Spleen (tissue), 11 donors: ENCODE data around the gene PPEF1. TPM values are rescaled to one million over a fixed set of nuclear protein-coding genes. Genes with fewer than 3 reads are reported as not detected.

Experiments
- DNase-seq: peaks from one replicate; pipeline ENCODE4 v3.0.0-alpha.2; 2020
- H3K27ac ChIP-seq, 8 donors: fragments of 200-600 bp; sonication (generic) in 7 of 8; 1 replicate in 4 of 8; 2 replicates in 4 of 8; pipeline versions ENCODE4 v1.5.0 to v1.8.0; 2016 to 2021; ENCODE audit warnings: inconsistent platforms in 4 of 8, mild to moderate bottlenecking in 4 of 8, moderate library complexity in 1 of 8
- H3K27me3 ChIP-seq, 7 donors: fragments of 200-600 bp; sonication (generic) in 6 of 7; replicated peaks in 1 of 7; 1 replicate in 4 of 7; 2 replicates in 3 of 7; pipeline versions ENCODE4 v1.5.0 to v1.8.0; 2016 to 2021; ENCODE audit warnings: inconsistent platforms in 3 of 7, mild to moderate bottlenecking in 1 of 7
- H3K36me3 ChIP-seq, 6 donors: fragments of 200-600 bp; sonication (generic) in 5 of 6; 1 replicate in 4 of 6; 2 replicates in 2 of 6; pipeline versions ENCODE4 v1.5.0 to v1.8.0; 2016 to 2021; ENCODE audit warnings: inconsistent platforms in 2 of 6
- H3K4me1 ChIP-seq, 6 donors: fragments of 200-600 bp; sonication (generic) in 5 of 6; 1 replicate in 3 of 6; 2 replicates in 3 of 6; pipeline versions ENCODE4 v1.5.0 to v1.8.0; 2016 to 2021; ENCODE audit warnings: inconsistent platforms in 3 of 6
- H3K4me3 ChIP-seq, 8 donors: fragments of 200-600 bp; sonication (generic) in 7 of 8; 1 replicate in 4 of 8; 2 replicates in 4 of 8; pipeline versions ENCODE4 v1.5.0 to v1.8.0; 2016 to 2021; ENCODE audit warnings: inconsistent platforms in 4 of 8, mild to moderate bottlenecking in 4 of 8, moderate library complexity in 2 of 8
- H3K9me3 ChIP-seq, 8 donors: fragments of 200-600 bp; sonication (generic) in 7 of 8; 1 replicate in 4 of 8; 2 replicates in 4 of 8; pipeline versions ENCODE4 v1.5.0 to v1.8.0; 2016 to 2021; ENCODE audit warnings: inconsistent platforms in 4 of 8
- CTCF ChIP-seq, 11 experiments: fragments of 200-600 bp in 7 of 11; fragments of 450-650 bp in 4 of 11; sonication (generic) in 4 of 11; IDR thresholded peaks in 8 of 11; conservative IDR thresholded peaks in 3 of 11; 1 replicate in 7 of 11; 2 replicates in 4 of 11; pipeline versions ENCODE4 v1.4.0 to v1.8.0; 2016 to 2021; ENCODE audit warnings: antibody characterized with exemption in 11 of 11, inconsistent platforms in 4 of 11, mild to moderate bottlenecking in 1 of 11
- POLR2A ChIP-seq, 3 donors: fragments of 450-650 bp; IDR thresholded peaks; one replicate each; pipeline ENCODE4 v1.5.1; 2017; ENCODE audit warnings: antibody characterized with exemption in 3 of 3, mild to moderate bottlenecking in 1 of 3
- POLR2AphosphoS5 ChIP-seq, 3 donors: sonication (generic); formaldehyde crosslinking; IDR thresholded peaks; one replicate each; pipeline ENCODE4 v1.5.1; 2017; ENCODE audit warnings: antibody characterized with exemption in 3 of 3
- WGBS, 5 donors: extraction: QIAGEN DNeasy Blood & Tissue Kit in 3 of 5; methylation state at CpG; one replicate each; pipeline versions ENCODE4 v1.1.5 to v1.1.7; 2013 to 2018; 5-methylcytosine and 5-hydroxymethylcytosine counted together
- intact Hi-C: fragments of 100-400 bp; cut with DNase I; formaldehyde crosslinking; loops from one replicate; pipeline ENCODE4 v1.15.0; 2023; ENCODE audit warnings: low total_unique reads
- polyA plus RNA-seq, 3 donors: library from polyadenylated mRNA; stranded (reverse); fragments of 200-250 nt; gene quantifications; one replicate each; pipeline ENCODE4 v1.2.1, GENCODE V29; 2013
- total RNA-seq, 7 donors: library from RNA; depleted of rRNA in 3 of 7; stranded (reverse); fragments of >200 nt in 3 of 7; fragmentation: NEBNext Ultra II Directional in 4 of 7; extraction: Animal tissue kit (Norgen Biotek cat#: 25700) in 4 of 7; gene quantifications; one replicate each; pipeline versions ENCODE4 v1.1.0 to v1.2.1, GENCODE V29; 2016 to 2021
- donor health status: healthy with polysubstance abuse.
- donor health status: DM: no; HTN: no; CAD: no; lungs with moderate emphysema.
- donor health status: DM: no; HTN: no; CAD: no.
- donor health status: Bipolar disorder and iron deficiency.
- donor health status: healthy.
- donor health status: DM: no; HTN: no; CAD: no.
- donor health status: DM: yes; HTN: yes; CAD: no.

PPEF1 gene
- total and polyA plus RNA-seq, 10 donors, result 0.10 to 2.7 (median 0.41) TPM; not detected in 4

- no peaks in the 10 kb centered on the region for H3K27me3 ChIP-seq
- H3K36me3 ChIP-seq, result no peaks in the 10 kb centered on the region
- peaks cover 0 to 11% (median 0%) of the 10 kb centered on the region in 6 donors for H3K4me1 ChIP-seq
- WGBS, 5 donors, result 13 to 72% (median 28%) methylated on average over 1 of the region's 1 CpG
- peaks cover 0 to 7% (median 0%) of the 10 kb centered on the region in 8 donors for H3K9me3 ChIP-seq
- intact Hi-C loops, result no loop called here
- TF ChIP-seq POLR2A (IDR thresholded peaks at IDR 0.05) (no peak), POLR2AphosphoS5 (IDR thresholded peaks at IDR 0.05) (no peak), CTCF (IDR thresholded peaks at IDR 0.05 in 8 of 11, conservative IDR thresholded peaks at IDR 0.05 in 3 of 11) (no peak)
- no peak for DNase-seq
- H3K4me3 ChIP-seq, result no peak overlapping the region
- H3K27ac ChIP-seq, result peak overlapping the region in 1 of 8 donors; percentile 33
These were observed 148.6 kb downstream of the PPEF1 start for GRCh38 chrX:18855919-18856644.

GRCh38 chrX:18856645-18856997 lies 149.2 kb downstream of the PPEF1 start:
- no peak for DNase-seq
- 11 to 44% (median 39%) methylated on average over 1 of the region's 1 CpG for WGBS, 5 donors
- no peak for TF ChIP-seq POLR2A (IDR thresholded peaks at IDR 0.05)
- no peak for TF ChIP-seq POLR2AphosphoS5 (IDR thresholded peaks at IDR 0.05)
- TF ChIP-seq CTCF (IDR thresholded peaks at IDR 0.05 in 8 of 11, conservative IDR thresholded peaks at IDR 0.05 in 3 of 11), result no peak
- Histone ChIP-seq H3K27me3 (no peaks in the 10 kb centered on the region), H3K36me3 (no peaks in the 10 kb centered on the region), H3K9me3 (peaks cover 0 to 7% (median 0%) of the 10 kb centered on the region in 8 donors), H3K4me1 (peaks cover 0 to 11% (median 0%) of the 10 kb centered on the region in 6 donors), H3K27ac (peak overlapping the region in 1 of 8 donors; percentile 35), H3K4me3 (no peak overlapping the region)
- intact Hi-C loops, result no loop called here

GRCh38 chrX:18861511-18861910 lies 154.1 kb downstream of the PPEF1 start:
- WGBS, 5 donors, result 93 to 96% (median 95%) methylated on average over 5 of the region's 5 CpGs
- H3K27me3 ChIP-seq, result no peaks in the 10 kb centered on the region
- no peaks in the 10 kb centered on the region for H3K36me3 ChIP-seq
- no peak for TF ChIP-seq POLR2AphosphoS5 (IDR thresholded peaks at IDR 0.05)
- no peak for TF ChIP-seq CTCF (IDR thresholded peaks at IDR 0.05 in 8 of 11, conservative IDR thresholded peaks at IDR 0.05 in 3 of 11)
- TF ChIP-seq POLR2A (IDR thresholded peaks at IDR 0.05), result no peak
- H3K27ac ChIP-seq, result no peak overlapping the region
- H3K4me1 ChIP-seq, result peaks cover 0 to 2% (median 0%) of the 10 kb centered on the region in 6 donors
- intact Hi-C loops, result no loop called here
- no peak for DNase-seq
- peaks cover 0 to 7% (median 0%) of the 10 kb centered on the region in 8 donors for H3K9me3 ChIP-seq
- H3K4me3 ChIP-seq, result no peak overlapping the region

- TF ChIP-seq POLR2A (IDR thresholded peaks at IDR 0.05), result no peak
- no peak for TF ChIP-seq POLR2AphosphoS5 (IDR thresholded peaks at IDR 0.05)
- no peak for TF ChIP-seq CTCF (IDR thresholded peaks at IDR 0.05 in 8 of 11, conservative IDR thresholded peaks at IDR 0.05 in 3 of 11)
- DNase-seq, result no peak
- WGBS, 5 donors, result 86 to 95% (median 90%) methylated on average over 15 of the region's 15 CpGs
- H3K36me3 ChIP-seq, result no peaks in the 10 kb centered on the region
- H3K4me3 ChIP-seq, result no peak overlapping the region
- intact Hi-C loops, result no loop called here
- no peak overlapping the region for H3K27ac ChIP-seq
- no peaks in the 10 kb centered on the region for H3K4me1 ChIP-seq
- no peaks in the 10 kb centered on the region for H3K9me3 ChIP-seq
- no peaks in the 10 kb centered on the region for H3K27me3 ChIP-seq
These were observed 157.0 kb downstream of the PPEF1 start for GRCh38 chrX:18864390-18864920.
